AG04449 (cell line): ENCODE measurements around the gene CHTF8.

Experiments
- CTCF ChIA-PET: fragments of 350-600 bp; formaldehyde crosslinking; extraction: SDS; loops from one replicate; lab custom pipeline; 2021; ENCODE audit warnings: antibody characterized with exemption; lab: Yijun Ruan, JAX
- POLR2A ChIA-PET: fragments of 400-600, 350-600 bp; formaldehyde crosslinking; extraction: SDS; loops from one replicate; lab custom pipeline; 2020; ENCODE audit warnings: antibody characterized with exemption, inconsistent platforms; lab: Yijun Ruan, JAX
- DNase-seq: peaks from one replicate; pipeline ENCODE4 v3.0.0-alpha.2; 2010; ENCODE audit warnings: low read depth, low spot score
- H3K4me3 ChIP-seq: 2 replicates; pipeline ENCODE4 v1.5.1; 2011; ENCODE audit warnings: low read depth, mild to moderate bottlenecking, control low read depth, low read length
- CTCF ChIP-seq: IDR thresholded peaks from one replicate; pipeline ENCODE4 v1.5.1; 2011; ENCODE audit warnings: mild to moderate bottlenecking, moderate library complexity, low read length, control low read depth, inconsistent platforms; ENCODE audit not compliant: insufficient read depth; ENCODE audit errors: missing control alignments

The CHTF8 gene

DNA sequence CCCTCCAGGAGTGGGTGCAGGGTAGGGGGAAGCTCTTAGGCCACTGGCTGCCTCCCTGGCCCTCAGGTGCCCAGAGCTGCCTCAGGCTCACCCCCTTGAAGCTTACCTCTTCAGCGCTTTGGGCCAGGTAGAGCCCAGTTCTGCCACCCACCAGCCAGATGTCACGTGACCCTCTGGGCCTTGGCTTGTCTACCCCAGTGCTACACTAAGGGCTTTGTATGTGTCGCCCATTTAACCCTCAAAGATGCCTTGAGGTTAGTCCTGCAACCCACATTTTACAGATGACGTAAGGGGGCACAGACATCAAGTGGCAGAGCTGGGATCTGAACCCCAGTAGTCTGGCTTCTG lies 23.5 kb downstream of the CHTF8 start:
- no peak for TF ChIP-seq CTCF
- no peak overlapping the region for H3K4me3 ChIP-seq
- DNase-seq = no peak
- ChIA-PET POLR2A (no interaction called here), CTCF (interaction anchor here (0.7 to 9.6 kb wide), 3 partner anchors 13 to 261 kb away, joined by 3 to 142 read pairs (median 10); no protein-coding TSS in a partner anchor)

DNA sequence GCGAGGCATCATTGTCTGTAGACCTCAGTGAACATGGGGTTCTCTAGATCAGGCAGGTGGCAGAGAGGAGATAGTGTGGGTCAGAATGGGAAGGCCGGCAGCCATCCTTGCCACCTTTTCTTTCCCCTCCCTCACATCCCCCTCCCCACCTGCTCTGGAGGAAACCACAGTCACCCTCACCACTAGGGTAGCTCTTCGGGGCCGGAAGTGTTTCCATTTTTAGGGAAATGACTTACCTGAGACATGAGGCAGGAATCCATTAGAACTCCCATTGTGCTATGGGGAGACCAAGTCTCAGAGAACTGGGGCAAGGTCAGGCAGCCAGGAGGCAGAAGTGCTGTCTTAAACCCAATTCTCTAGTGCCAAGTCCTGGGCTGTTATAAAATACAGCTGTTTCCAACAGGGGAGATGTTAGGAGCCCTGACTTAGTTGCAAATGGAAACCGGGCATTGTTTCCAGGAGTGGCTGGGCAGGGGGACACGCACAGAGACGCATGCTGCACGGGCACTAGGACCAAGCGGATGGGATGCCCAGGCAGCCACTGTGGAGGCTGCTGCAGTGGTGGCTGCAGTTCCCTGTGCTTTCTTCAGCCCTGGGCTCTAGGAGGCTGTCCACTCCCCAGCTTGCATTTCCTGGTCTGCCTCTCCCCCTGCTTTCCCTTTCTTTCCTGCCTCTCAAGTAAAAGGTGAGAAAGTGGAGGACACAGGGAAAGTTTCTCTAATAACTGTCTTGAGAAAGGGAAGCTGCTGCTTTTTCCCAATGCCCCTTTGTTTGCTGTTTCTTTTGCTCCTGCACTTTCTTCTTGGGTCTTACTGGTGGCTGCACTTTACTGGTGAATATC lies 24.1 kb downstream of the CHTF8 start:
- ChIA-PET CTCF (interaction anchor here (0.7 to 9.6 kb wide), 5 partner anchors 14 to 264 kb away, joined by 3 to 142 read pairs (median 4); no protein-coding TSS in a partner anchor), POLR2A (interaction anchor here (0.8 kb wide), 1 partner anchor 14 kb away, joined by 4 read pairs; no protein-coding TSS in a partner anchor)
- no peak for TF ChIP-seq CTCF
- no peak for DNase-seq
- peak overlapping the region; percentile 63 for H3K4me3 ChIP-seq

GRCh38 chr16:69107316-69107962 lies 24.9 kb downstream of the CHTF8 start:
- H3K4me3 ChIP-seq = peak overlapping the region; percentile 63
- no peak for DNase-seq

DNA sequence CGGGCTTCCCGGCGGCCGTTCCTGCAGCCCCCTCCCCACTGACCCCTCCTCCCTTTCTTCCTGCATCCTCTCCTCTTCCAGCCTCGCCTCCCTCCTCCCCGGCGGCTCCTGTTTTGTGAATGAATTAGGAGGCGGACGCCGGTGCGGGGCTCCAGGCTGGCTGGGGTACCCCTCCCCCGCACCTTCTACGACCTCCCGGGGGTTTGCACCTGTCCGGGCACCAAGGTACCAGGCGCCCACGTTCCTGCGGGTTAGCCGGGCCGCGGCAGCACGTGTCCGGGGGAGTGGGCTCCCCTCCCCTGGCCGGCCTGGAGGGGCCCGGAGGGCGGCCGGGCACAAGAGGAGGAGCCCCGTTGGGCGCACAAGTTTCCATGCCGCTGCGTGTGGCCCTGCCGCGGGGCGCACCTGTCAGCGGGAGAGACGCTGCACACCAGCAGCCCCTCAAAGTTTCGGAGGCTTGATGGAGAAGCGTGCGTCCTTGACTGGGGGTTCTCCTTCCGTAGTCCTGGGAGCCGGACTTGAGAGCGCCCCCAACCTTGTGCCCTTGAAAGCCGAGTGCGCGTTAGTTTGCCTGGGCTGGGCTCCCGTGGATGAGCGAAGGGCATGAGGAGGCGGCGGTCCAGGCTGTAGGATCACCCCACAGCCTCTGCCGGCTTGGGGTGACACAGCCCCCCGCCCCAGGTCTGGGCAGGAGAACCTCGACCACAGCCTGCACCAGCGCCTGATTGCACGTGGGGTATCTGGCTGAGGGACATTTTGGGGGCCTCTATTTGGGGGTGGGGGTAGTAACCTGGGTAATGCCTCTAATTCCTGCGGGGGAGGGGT lies 25.7 kb downstream of the CHTF8 start:
- no peak for TF ChIP-seq CTCF
- ChIA-PET CTCF (interaction anchor here (0.6 to 9.6 kb wide), 7 partner anchors 10 to 261 kb away, joined by 4 to 142 read pairs (median 7); no protein-coding TSS in a partner anchor), POLR2A (no interaction called here)
- DNase-seq = no peak
- peak overlapping the region; percentile 63 for H3K4me3 ChIP-seq

More at GRCh38 chr16:69107316-69107962, 24.9 kb downstream of the CHTF8 start:
- ChIA-PET POLR2A (interaction anchor here (0.8 kb wide), 1 partner anchor 15 kb away, joined by 4 read pairs; no protein-coding TSS in a partner anchor), CTCF (interaction anchor here (1.0 to 9.6 kb wide), 4 partner anchors 15 to 264 kb away, joined by 4 to 142 read pairs (median 7); no protein-coding TSS in a partner anchor)
- TF ChIP-seq CTCF = no peak

DNA sequence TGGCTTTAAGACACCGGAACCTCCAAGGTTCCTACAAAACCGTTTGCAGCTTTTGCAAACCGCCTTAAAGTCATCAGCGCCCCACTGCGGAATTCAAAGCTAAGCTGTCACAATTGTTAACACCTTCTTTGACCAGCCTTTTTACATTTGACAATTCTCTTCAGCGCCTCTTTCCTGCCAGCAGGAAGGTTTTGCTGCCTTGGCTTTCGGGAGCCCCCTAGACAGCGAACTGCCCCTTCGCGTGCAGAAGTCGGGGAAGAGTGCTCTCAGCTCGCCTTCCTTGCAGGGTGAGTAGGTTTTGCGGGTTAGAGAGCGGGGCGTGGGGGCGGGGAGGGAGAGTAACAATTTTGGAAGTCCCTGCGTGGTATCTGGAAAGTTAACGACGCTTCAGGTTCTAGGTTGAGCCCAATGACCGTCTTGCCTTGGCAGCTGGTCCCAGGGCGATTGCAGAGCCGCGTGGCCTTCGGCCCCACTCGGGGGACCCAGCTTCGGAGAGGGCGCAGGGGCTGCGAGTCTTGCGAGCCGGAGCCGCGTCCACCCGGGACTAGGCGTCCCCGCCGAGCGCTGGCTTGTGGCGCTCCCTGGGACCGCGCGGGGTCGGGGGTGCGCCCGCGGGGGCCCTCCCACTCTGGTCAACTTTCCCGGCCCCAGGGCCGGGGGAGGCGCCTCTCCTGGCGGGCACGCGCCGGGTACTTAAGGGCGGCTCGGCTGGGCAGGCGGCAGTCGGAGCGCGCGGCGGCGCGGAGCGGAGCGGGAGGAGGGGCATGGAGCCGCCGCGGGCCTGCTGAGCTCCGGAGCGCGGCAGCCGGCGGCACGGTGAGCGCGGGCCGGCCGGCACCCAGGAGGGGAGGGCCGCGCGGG lies 26.7 kb downstream of the CHTF8 start, which contains the start of gene HAS3:
Gene HAS3 (plus strand): TSS at position 153 of the 861 bp plus-strand sequence. CDS start 3,743 bp downstream, outside the sequence.
- POLR2A ChIA-PET = interaction anchor here (0.8 kb wide), 1 partner anchor 120 kb away, joined by 3 read pairs; no protein-coding TSS in a partner anchor
- peak within 1 kb of the TSS; percentile 63 for H3K4me3 ChIP-seq
- CTCF ChIA-PET = interaction anchor here (0.6 to 3.2 kb wide), 14 partner anchors 8 to 576 kb away, joined by 3 to 33 read pairs (median 4); no protein-coding TSS in a partner anchor
- TF ChIP-seq CTCF = peak; percentile 23
- no peak for DNase-seq
